Liver (tissue), 9 donors: Measurements from ENCODE around the gene COL4A4. TPM values are rescaled to one million over a fixed set of nuclear protein-coding genes. Genes with fewer than 3 reads are reported as not detected.

Experiments
- DNase-seq: peaks from one replicate; pipeline ENCODE4 v3.0.0-alpha.2; 2017; ENCODE audit warnings: low spot score
- H3K27ac ChIP-seq, 2 donors: one replicate each; pipeline ENCODE4 v1.7.0; 2013; ENCODE audit warnings: inconsistent platforms in 2 of 2, low read length in 2 of 2, control low read depth in 1 of 2, low read depth in 1 of 2, mild to moderate bottlenecking in 1 of 2
- H3K27me3 ChIP-seq, 4 donors: one replicate each; pipeline versions ENCODE4 v1.6.1 to v1.7.0; 2013; ENCODE audit warnings: low read length in 3 of 4, inconsistent platforms in 1 of 4, mild to moderate bottlenecking in 1 of 4, moderate library complexity in 1 of 4; ENCODE audit not compliant: control insufficient read depth in 4 of 4, insufficient read depth in 4 of 4
- H3K36me3 ChIP-seq, 4 donors: one replicate each; pipeline versions ENCODE4 v1.6.1 to v1.7.0; 2013; ENCODE audit warnings: low read length in 3 of 4, mild to moderate bottlenecking in 3 of 4, low read depth in 1 of 4, moderate library complexity in 1 of 4; ENCODE audit not compliant: control insufficient read depth in 4 of 4, insufficient read depth in 3 of 4
- H3K4me1 ChIP-seq, 4 donors: one replicate each; pipeline versions ENCODE4 v1.6.1 to v1.7.0; 2013; ENCODE audit warnings: low read length in 3 of 4, mild to moderate bottlenecking in 3 of 4, moderate library complexity in 1 of 4; ENCODE audit not compliant: control insufficient read depth in 4 of 4, insufficient read depth in 4 of 4
- H3K4me3 ChIP-seq, 3 donors: one replicate each; pipeline versions ENCODE4 v1.6.1 to v1.7.0; 2013; ENCODE audit warnings: low read length in 3 of 3, control low read depth in 1 of 3, low read depth in 1 of 3, mild to moderate bottlenecking in 1 of 3
- H3K9ac ChIP-seq, 2 donors: one replicate each; pipeline ENCODE4 v1.7.0; 2013; ENCODE audit warnings: low read length in 2 of 2, mild to moderate bottlenecking in 2 of 2, moderate library complexity in 2 of 2, control low read depth in 1 of 2, low read depth in 1 of 2
- H3K9me3 ChIP-seq, 4 donors: one replicate each; pipeline versions ENCODE4 v1.6.1 to v1.7.0; 2013; ENCODE audit warnings: low read length in 3 of 4; ENCODE audit not compliant: control insufficient read depth in 4 of 4
- CTCF ChIP-seq: fragments of 150-350 bp; IDR thresholded peaks from 2 replicates; pipeline ENCODE4 v1.5.1; 2017; ENCODE audit warnings: improper control_type of control experiment, low read depth, low read length; ENCODE audit not compliant: missing input control
- EGR1 ChIP-seq, 2 donors: IDR thresholded peaks; 2 replicates each; pipeline ENCODE4 v1.6.1; 2016 to 2018; ENCODE audit warnings: antibody characterized with exemption in 2 of 2, low read depth in 2 of 2
- FOXA1 ChIP-seq: IDR thresholded peaks from 2 replicates; pipeline ENCODE4 v1.6.1; 2016; ENCODE audit warnings: antibody characterized with exemption
- FOXA2 ChIP-seq: IDR thresholded peaks from 2 replicates; pipeline ENCODE4 v1.6.1; 2016; ENCODE audit warnings: antibody characterized with exemption
- GABPA ChIP-seq, 2 donors: IDR thresholded peaks in 1 of 2; conservative IDR thresholded peaks in 1 of 2; 2 replicates each; pipeline ENCODE4 v1.6.1; 2016; ENCODE audit warnings: antibody characterized with exemption in 2 of 2, mild to moderate bottlenecking in 1 of 2, moderate library complexity in 1 of 2
- HNF4A ChIP-seq, 2 donors: conservative IDR thresholded peaks; 2 replicates each; pipeline ENCODE4 v1.6.1; 2016; ENCODE audit warnings: antibody characterized with exemption in 2 of 2, mild to moderate bottlenecking in 2 of 2
- JUND ChIP-seq, 2 donors: IDR thresholded peaks; 2 replicates each; pipeline ENCODE4 v1.6.1; 2016; ENCODE audit warnings: antibody characterized with exemption in 2 of 2
- MAX ChIP-seq: IDR thresholded peaks from 2 replicates; pipeline ENCODE4 v1.6.1; 2016; ENCODE audit warnings: antibody characterized with exemption
- NR2F2 ChIP-seq: IDR thresholded peaks from 2 replicates; pipeline ENCODE4 v1.6.1; 2016; ENCODE audit warnings: antibody characterized with exemption
- RAD21 ChIP-seq, 2 donors: IDR thresholded peaks; 2 replicates each; pipeline ENCODE4 v1.6.1; 2016; ENCODE audit warnings: antibody characterized with exemption in 2 of 2, mild to moderate bottlenecking in 2 of 2
- REST ChIP-seq: IDR thresholded peaks from 2 replicates; pipeline ENCODE4 v1.6.1; 2016; ENCODE audit warnings: antibody characterized with exemption, mild to moderate bottlenecking
- SP1 ChIP-seq: IDR thresholded peaks from 2 replicates; pipeline ENCODE4 v1.6.1; 2018; ENCODE audit warnings: antibody characterized with exemption, mild to moderate bottlenecking
- TAF1 ChIP-seq: conservative IDR thresholded peaks from 2 replicates; pipeline ENCODE4 v1.6.1; 2016; ENCODE audit warnings: antibody characterized with exemption, mild to moderate bottlenecking
- YY1 ChIP-seq: IDR thresholded peaks from 2 replicates; pipeline ENCODE4 v1.6.1; 2016; ENCODE audit warnings: antibody characterized with exemption, mild to moderate bottlenecking
- WGBS: extraction: QIAGEN DNeasy Blood & Tissue Kit; methylation state at CpG from one replicate; pipeline ENCODE4 v1.1.7; 2013; 5-methylcytosine and 5-hydroxymethylcytosine counted together
- polyA plus RNA-seq, 2 donors: library from polyadenylated mRNA; stranded (reverse) in 1 of 2; unstranded in 1 of 2; fragments of 200-250 nt in 1 of 2; fragments of >200 nt in 1 of 2; fragmentation: Nextera tagmentation in 1 of 2; extraction: Ambion mirVana in 1 of 2; gene quantifications; one replicate each; pipeline versions ENCODE4 v1.2.1 to v1.2.3, GENCODE V29; 2013 to 2015
- total RNA-seq, 2 donors: library from RNA; depleted of rRNA; stranded (reverse); fragments of >200 nt; gene quantifications; one replicate each; pipeline ENCODE4 v1.2.3, GENCODE V29; 2014
- TF ChIP-seq, protein P1 (sequence below): IDR thresholded peaks from 2 replicates; pipeline ENCODE4 v1.6.1; 2016; ENCODE audit warnings: antibody characterized with exemption
- donor health status: healthy.
- donor health status: healthy.
- donor health status: healthy.
- donor health status: healthy.
- donor health status: healthy.

The COL4A4 gene
- total and polyA plus RNA-seq, 4 donors = 0.14 to 3.8 (median 0.82) TPM

GRCh38 chr2:227030789-227031188 is 133.2 kb downstream of the COL4A4 start (continued):
- TF ChIP-seq RAD21 (IDR thresholded peaks at IDR 0.05) = no peak
- no peak for TF ChIP-seq YY1
- no peak for TF ChIP-seq FOXA1

DNA sequence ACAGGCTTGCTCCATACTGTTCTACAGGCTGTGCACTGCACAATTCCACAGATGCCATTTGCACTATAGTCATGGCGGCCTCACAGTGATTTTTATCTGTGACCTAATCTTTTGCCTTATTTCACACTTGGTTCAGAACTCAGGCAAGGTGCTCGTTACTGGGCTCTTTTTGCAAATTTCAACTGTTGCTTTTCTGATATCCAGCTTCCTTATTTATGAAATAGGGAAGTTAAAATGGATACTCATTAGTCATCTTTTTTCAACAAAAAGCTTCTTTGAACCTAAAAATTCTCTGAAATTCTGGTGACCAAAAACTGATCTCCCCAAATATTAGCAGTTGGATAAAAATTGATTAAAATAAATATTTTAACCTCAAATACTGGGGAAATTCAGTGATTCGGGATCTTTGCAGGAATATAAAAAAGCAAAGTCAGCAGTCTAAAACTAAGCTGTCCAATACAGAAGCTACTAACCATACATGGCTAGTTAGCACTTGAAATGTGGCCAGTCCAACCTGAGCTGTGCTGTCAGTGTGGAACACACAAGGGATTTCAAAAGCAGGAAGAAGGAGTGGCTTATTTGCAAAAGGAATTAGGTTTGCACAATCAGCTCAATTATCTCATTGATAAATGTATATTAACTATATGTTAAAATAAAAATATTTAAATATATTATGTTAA is 134.4 kb downstream of the COL4A4 start:
- Histone ChIP-seq H3K9me3 (no peaks in the 10 kb centered on the region), H3K4me1 (peaks cover 0 to 5% (median under 1%) of the 10 kb centered on the region in 4 donors), H3K4me3 (no peak overlapping the region), H3K36me3 (no peaks in the 10 kb centered on the region), H3K9ac (no peak overlapping the region), H3K27me3 (no peaks in the 10 kb centered on the region), H3K27ac (no peak overlapping the region)
- no peak for DNase-seq
- TF ChIP-seq TAF1 (no peak), SP1 (no peak), REST (no peak), NR2F2 (no peak), HNF4A (conservative IDR thresholded peaks at IDR 0.05) (no peak), FOXA2 (no peak), YY1 (no peak), EGR1 (IDR thresholded peaks at IDR 0.05; ENCODE audit: low read depth in 2 of 2) (no peak), JUND (IDR thresholded peaks at IDR 0.05) (no peak), FOXA1 (no peak), RAD21 (IDR thresholded peaks at IDR 0.05) (no peak), GABPA (IDR thresholded peaks at IDR 0.05 in 1 of 2, conservative IDR thresholded peaks at IDR 0.05 in 1 of 2) (no peak), MAX (no peak), CTCF (no peak)
- TF ChIP-seq, protein P1, sequence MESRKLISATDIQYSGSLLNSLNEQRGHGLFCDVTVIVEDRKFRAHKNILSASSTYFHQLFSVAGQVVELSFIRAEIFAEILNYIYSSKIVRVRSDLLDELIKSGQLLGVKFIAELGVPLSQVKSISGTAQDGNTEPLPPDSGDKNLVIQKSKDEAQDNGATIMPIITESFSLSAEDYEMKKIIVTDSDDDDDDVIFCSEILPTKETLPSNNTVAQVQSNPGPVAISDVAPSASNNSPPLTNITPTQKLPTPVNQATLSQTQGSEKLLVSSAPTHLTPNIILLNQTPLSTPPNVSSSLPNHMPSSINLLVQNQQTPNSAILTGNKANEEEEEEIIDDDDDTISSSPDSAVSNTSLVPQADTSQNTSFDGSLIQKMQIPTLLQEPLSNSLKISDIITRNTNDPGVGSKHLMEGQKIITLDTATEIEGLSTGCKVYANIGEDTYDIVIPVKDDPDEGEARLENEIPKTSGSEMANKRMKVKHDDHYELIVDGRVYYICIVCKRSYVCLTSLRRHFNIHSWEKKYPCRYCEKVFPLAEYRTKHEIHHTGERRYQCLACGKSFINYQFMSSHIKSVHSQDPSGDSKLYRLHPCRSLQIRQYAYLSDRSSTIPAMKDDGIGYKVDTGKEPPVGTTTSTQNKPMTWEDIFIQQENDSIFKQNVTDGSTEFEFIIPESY = no peak
- WGBS = 84% methylated on average over 3 of the region's 3 CpGs
